Left ventricle myocardium inferior (tissue), 1 donor: ENCODE results near the gene ELAPOR2. TPM values are rescaled to one million over a fixed set of nuclear protein-coding genes. Genes with fewer than 3 reads are reported as not detected.
A peak's percentile ranks its signal among the peaks of the same experiment; 100 is the strongest.

Source experiments
- DNase-seq: peaks from one replicate; pipeline ENCODE4 v3.0.0-alpha.2; 2020
- H3K27ac ChIP-seq: fragments of 200-600 bp; replicated peaks from 2 replicates; pipeline ENCODE4 v1.8.0; 2021
- H3K27me3 ChIP-seq: fragments of 200-600 bp; 2 replicates; pipeline ENCODE4 v1.8.0; 2021; ENCODE audit warnings: low read depth
- H3K36me3 ChIP-seq: fragments of 200-600 bp; 2 replicates; pipeline ENCODE4 v1.8.0; 2021
- H3K4me1 ChIP-seq: fragments of 200-600 bp; 2 replicates; pipeline ENCODE4 v1.8.0; 2021
- H3K4me3 ChIP-seq: fragments of 200-600 bp; 2 replicates; pipeline ENCODE4 v1.8.0; 2021; ENCODE audit warnings: mild to moderate bottlenecking, moderate library complexity
- H3K9me3 ChIP-seq: fragments of 200-600 bp; replicated peaks from 2 replicates; pipeline ENCODE4 v1.8.0; 2021
- intact Hi-C: fragments of 100-400 bp; cut with micrococcal nuclease; formaldehyde crosslinking; loops from one replicate; pipeline ENCODE4 v1.11.0; 2022
- long read RNA-seq: library from polyadenylated mRNA; unstranded; transcript quantifications from one replicate; pipeline ENCODE4 v2.0.0, GENCODE V29; 2021
- total RNA-seq: library from RNA; stranded (reverse); fragmentation: NEBNext Ultra II Directional; extraction: Animal tissue kit (Norgen Biotek cat#: 25700); gene quantifications from one replicate; pipeline ENCODE4 v1.2.1, GENCODE V29; 2021
- TF ChIP-seq, protein P1 (sequence below): fragments of 200-600 bp; IDR thresholded peaks from 2 replicates; pipeline ENCODE4 v1.8.0; 2021; ENCODE audit warnings: antibody characterized with exemption, mild to moderate bottlenecking, borderline replicate concordance
- donor health status: DM: no; HTN: yes; CAD: no; lungs with severe emphysema.

Gene ELAPOR2, protein sequence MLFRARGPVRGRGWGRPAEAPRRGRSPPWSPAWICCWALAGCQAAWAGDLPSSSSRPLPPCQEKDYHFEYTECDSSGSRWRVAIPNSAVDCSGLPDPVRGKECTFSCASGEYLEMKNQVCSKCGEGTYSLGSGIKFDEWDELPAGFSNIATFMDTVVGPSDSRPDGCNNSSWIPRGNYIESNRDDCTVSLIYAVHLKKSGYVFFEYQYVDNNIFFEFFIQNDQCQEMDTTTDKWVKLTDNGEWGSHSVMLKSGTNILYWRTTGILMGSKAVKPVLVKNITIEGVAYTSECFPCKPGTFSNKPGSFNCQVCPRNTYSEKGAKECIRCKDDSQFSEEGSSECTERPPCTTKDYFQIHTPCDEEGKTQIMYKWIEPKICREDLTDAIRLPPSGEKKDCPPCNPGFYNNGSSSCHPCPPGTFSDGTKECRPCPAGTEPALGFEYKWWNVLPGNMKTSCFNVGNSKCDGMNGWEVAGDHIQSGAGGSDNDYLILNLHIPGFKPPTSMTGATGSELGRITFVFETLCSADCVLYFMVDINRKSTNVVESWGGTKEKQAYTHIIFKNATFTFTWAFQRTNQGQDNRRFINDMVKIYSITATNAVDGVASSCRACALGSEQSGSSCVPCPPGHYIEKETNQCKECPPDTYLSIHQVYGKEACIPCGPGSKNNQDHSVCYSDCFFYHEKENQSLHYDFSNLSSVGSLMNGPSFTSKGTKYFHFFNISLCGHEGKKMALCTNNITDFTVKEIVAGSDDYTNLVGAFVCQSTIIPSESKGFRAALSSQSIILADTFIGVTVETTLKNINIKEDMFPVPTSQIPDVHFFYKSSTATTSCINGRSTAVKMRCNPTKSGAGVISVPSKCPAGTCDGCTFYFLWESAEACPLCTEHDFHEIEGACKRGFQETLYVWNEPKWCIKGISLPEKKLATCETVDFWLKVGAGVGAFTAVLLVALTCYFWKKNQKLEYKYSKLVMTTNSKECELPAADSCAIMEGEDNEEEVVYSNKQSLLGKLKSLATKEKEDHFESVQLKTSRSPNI
- 3.9 TPM for total RNA-seq
- long read RNA-seq, full-length matches to known transcripts = 3 of 4 reads
- long read RNA-seq, partial matches to known transcripts = 1 of 4 reads
- long read RNA-seq, other reads (novel, unspliced or antisense) = 0 of 4 reads

DNA sequence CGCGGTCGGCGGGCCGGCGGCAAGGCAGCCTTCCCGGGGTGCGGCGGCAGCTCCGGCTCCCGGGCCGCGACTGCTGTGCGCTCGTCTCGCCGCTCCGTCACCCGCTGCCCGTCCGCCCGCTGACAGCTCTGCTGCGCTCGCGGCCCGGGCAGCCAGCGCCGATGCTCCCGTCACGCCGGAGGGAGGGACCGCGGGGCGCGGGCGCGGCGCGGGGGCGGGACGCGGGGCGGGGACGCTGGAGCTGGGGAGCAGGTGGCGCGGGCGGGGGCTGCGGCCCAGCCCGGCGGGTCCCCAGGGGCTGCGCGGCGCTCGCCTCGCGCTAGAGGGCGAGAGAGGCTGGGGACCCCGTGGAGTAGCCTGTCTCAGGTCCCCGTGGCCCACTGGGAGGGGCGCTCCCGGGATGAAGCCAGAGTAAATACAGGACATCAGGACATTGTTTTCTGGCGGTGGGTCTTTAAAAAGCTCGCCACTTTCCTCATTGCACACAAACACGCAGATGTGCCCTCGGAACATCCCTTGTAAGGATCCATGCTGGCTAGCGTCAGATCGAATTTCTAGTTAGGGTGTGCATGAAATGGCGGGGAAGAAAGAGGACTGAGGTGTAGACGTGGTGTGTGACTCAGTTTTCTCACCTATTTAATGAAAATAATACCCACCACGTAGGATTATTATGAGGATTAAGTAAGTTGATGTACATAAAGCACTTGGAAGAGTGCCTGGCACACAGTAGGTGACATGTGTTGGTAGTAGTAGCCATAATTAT, at the start of gene ELAPOR2:
TSS of gene ELAPOR2 (minus strand) at position 130 of the 763 bp plus-strand sequence. CDS start 141 bp downstream, outside the sequence.
- peak; percentile 81 for DNase-seq
- Histone ChIP-seq H3K27me3 (no peaks in the 10 kb centered on the region), H3K4me3 (peak within 1 kb of the TSS; percentile 75), H3K36me3 (no peaks in the 10 kb centered on the region), H3K4me1 (peaks cover 37% of the 10 kb centered on the region), H3K27ac (peak within 1 kb of the TSS; percentile 59), H3K9me3 (no peaks in the 10 kb centered on the region)
- TF ChIP-seq, protein P1, sequence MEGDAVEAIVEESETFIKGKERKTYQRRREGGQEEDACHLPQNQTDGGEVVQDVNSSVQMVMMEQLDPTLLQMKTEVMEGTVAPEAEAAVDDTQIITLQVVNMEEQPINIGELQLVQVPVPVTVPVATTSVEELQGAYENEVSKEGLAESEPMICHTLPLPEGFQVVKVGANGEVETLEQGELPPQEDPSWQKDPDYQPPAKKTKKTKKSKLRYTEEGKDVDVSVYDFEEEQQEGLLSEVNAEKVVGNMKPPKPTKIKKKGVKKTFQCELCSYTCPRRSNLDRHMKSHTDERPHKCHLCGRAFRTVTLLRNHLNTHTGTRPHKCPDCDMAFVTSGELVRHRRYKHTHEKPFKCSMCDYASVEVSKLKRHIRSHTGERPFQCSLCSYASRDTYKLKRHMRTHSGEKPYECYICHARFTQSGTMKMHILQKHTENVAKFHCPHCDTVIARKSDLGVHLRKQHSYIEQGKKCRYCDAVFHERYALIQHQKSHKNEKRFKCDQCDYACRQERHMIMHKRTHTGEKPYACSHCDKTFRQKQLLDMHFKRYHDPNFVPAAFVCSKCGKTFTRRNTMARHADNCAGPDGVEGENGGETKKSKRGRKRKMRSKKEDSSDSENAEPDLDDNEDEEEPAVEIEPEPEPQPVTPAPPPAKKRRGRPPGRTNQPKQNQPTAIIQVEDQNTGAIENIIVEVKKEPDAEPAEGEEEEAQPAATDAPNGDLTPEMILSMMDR = peak; percentile 66
- intact Hi-C loops = no loop called here

DNA sequence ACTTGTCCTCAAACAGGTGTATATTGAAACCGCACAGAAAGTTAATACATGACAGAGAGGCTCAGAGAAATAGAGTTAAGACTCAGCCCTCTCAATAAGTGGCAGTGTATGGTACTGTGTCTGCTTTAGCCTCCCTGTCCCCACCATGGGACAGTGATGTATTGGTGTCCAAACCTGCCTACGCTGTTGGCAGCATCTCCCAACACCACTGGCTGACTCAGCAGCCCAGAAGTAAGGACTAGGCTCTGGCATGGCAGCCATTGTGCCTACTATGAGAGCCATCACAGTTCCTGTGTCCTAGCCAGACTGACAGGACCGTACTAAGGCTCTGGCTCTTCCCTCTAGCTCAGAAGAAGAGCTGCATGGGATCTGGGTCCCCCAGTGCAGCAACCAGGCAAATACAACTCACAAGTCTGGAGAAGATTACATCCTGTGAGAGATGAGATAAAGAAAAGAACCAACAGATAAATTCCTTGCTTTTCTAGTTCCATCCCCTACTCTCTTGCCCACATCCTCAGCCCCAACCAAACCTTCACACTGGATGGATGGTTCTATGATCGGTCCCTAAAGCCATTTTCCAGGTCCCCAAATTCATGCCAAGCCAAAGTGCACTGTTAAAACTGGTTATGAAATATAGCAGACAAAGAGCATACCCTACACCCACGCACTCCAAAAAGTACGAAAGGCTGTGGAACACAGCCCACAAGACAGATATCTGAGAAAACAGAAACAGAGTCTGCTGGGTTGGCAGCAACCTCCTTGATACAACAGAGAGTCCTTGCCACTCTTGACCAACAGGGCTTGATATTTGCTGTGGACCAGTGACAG, 48.7 kb upstream of the ELAPOR2 start:
- intact Hi-C loops = no loop called here
- Histone ChIP-seq H3K27me3 (no peaks in the 10 kb centered on the region), H3K4me3 (no peak overlapping the region), H3K4me1 (no peaks in the 10 kb centered on the region), H3K36me3 (no peaks in the 10 kb centered on the region), H3K9me3 (peaks cover 11% of the 10 kb centered on the region), H3K27ac (no peak overlapping the region)
- TF ChIP-seq, protein P1 = no peak
- DNase-seq = no peak

DNA sequence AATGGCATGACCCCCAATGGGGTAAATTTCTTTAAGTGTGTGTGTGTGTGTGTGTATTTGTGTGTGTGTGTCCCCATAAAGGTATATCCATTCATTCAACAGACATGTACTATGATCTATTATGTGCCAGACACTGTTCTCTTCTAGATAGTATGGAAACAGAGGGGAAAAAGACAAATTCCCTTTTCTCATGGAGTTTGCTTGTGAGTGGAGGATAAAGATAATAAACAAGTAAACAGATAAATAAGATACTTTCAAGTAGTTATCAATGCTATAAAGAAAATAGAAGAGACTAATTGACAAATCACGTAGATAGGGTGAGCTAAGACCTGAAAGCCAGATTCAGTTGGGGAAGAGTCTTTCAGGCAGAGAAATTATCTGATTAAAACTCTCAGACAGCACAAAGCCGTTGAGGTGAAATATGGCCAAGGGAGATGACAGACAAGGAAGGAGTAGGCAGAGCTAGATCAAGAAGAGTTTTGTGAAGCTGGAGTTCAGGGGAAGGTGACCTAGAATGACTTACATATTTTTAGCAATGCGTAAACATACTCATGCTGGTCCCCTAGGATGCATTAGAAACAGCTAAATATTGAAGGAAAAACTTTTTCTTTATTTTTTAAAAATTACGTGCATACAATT, 47.6 kb upstream of the ELAPOR2 start:
- TF ChIP-seq, protein P1 = no peak
- no peak overlapping the region for H3K4me3 ChIP-seq
- H3K27me3 ChIP-seq = no peaks in the 10 kb centered on the region
- no peak overlapping the region for H3K27ac ChIP-seq
- H3K36me3 ChIP-seq = no peaks in the 10 kb centered on the region
- no peaks in the 10 kb centered on the region for H3K4me1 ChIP-seq
- peaks cover 7% of the 10 kb centered on the region for H3K9me3 ChIP-seq
- intact Hi-C loops = no loop called here
- DNase-seq = no peak

DNA sequence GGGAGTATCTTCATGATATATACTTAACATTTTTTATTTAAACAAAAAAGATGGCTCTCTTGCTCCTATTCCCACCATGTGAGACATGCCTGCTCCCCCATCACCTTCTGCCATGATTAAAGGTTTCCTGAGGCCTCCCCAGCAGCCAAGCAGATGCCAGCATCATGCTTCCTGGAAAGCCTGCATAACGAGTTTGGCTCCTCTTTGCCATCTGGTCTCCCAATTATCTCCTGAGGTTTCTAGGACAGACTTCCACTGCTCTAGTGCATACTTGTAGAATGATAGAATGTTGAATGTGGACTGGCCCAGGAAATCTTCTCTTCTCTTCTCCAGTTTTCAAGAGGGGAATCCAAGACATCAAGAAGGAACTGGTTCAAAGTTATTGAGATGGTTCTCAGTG, 45.9 kb upstream of the ELAPOR2 start:
- Histone ChIP-seq H3K4me3 (no peak overlapping the region), H3K36me3 (no peaks in the 10 kb centered on the region), H3K27me3 (no peaks in the 10 kb centered on the region), H3K9me3 (peaks cover 7% of the 10 kb centered on the region), H3K4me1 (no peaks in the 10 kb centered on the region), H3K27ac (no peak overlapping the region)
- DNase-seq = no peak
- TF ChIP-seq, protein P1 = no peak
- intact Hi-C loops = no loop called here
